CD4-positive, alpha-beta T cell treated with Interleukin-15 for 1 hour (primary cell): ENCODE results near the gene ADAMTS16.

Experiments used
- DNase-seq: peaks from one replicate; pipeline ENCODE4 v3.0.0-alpha.2; 2020

ADAMTS16 gene

DNA sequence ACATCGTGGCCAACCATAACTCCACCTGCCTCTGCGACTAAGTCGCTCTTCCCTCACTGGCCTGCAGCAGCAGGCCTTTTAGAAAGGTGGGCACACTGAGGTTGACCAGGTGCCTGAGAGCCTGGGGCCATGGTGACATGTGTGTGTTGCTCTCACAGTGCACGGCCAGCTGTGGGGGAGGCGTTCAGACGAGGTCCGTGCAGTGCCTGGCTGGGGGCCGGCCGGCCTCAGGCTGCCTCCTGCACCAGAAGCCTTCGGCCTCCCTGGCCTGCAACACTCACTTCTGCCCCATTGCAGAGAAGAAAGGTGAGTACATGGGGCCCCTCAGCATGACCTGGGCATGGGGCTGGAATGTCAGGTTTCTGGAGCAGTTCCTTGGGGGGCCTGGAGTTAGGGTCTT is 177.8 kb downstream of the ADAMTS16 start:
- no peak for DNase-seq

DNA sequence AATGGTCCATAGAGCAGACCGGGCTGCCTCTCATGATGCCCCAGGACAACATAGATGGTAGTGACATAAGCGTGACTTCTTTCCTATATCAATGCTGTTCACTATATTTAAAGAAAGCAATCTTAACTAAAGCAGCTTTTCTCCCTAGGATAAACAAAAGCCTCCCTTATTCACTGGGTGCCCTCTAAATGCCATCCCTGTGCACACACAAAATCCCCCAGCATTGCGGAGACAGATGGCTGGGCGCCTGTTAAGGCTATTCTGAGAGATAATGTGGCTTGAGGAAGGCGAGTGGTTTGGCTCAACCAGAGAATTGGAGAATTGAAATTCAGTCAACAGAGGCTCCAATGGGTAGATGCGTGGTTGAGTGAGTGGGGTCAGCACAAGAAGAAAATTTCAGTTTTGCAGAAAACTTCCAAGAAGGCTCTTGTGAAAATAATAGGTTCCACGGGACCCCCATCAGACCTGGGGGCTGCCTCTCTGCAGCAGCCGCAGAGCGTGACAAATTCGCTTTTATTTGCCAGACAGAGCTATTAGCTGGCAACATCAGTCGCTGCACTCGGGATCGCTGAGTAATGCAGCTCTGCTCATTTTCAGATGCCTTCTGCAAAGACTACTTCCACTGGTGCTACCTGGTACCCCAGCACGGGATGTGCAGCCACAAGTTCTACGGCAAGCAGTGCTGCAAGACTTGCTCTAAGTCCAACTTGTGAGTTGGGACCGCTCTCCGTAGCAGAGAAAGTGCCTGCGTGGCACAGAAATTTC is 178.5 kb downstream of the ADAMTS16 start:
- no peak for DNase-seq

DNA sequence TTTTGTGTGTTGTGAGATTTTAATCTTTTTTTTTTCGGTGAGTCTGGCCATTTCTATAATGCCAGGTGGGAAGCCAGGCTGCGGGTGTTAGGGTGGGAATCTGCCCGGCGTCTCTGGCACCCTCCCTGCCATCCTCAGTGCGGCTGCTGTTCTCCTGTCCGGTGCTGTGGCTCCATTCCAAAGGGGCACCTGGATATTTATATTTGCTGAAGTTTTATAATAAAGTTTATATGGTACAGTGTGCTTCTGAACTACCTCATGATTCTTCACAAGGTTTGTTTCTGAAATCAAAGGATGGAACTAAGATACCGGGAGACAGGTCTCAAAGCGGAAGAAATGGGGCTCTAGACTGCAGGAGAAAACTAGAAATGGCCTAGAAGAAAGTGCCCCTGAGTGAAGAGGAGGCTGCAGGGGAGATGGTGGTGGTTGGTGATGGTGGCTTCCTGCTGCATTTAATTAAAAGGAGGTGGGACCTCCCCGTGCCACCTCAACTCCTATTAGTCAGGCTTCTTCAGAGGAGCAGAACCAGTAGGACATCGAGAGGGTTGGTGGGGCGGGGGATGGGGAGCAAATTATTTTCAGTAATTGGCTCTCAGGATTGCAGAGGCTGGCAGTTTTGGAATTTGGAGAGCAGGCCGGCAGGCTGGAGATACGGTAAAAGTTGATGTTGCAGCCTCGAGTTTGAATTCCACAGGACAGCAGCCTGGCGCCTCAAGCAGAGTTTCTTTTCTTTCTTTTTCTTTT is 180.1 kb downstream of the ADAMTS16 start:
- DNase-seq: no peak

DNA sequence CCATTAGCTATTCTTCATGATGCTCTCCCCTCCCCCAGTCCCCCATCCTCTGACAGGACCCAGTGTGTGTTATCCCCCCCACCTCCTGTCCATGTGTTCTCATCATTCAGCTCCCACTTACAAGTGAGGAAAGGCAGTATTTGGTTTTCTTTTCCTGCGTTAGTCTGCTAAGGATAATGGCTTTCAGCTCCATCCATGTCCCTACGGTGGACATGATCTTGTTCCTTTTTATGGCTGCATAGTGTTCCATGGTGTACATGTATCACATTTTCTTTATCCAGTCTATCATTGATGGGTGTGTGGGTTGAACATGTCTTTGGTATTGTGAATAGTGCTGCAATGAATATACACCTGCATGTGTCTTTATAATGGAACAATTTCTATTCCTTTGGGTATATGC is 181.0 kb downstream of the ADAMTS16 start:
- DNase-seq: no peak

DNA sequence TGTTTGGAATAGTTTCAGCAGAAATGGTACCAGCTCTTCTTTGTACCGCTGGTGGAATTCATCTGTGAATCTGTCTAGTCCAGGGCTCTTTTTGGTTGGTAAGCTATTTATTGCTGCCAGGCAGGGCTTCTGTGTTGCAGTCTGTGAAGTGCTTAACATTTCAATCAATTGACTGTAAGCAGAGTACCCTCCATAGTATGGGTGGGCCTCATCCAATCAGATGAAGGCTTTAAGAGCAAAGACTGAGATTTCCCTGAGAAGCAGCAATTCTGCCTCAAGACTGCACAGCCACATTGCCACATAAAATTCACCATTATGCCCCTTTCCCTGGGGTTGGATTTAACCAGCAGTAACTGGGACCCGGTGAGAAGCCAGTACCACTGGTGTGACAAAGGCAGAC is 183.4 kb downstream of the ADAMTS16 start:
- no peak for DNase-seq

DNA sequence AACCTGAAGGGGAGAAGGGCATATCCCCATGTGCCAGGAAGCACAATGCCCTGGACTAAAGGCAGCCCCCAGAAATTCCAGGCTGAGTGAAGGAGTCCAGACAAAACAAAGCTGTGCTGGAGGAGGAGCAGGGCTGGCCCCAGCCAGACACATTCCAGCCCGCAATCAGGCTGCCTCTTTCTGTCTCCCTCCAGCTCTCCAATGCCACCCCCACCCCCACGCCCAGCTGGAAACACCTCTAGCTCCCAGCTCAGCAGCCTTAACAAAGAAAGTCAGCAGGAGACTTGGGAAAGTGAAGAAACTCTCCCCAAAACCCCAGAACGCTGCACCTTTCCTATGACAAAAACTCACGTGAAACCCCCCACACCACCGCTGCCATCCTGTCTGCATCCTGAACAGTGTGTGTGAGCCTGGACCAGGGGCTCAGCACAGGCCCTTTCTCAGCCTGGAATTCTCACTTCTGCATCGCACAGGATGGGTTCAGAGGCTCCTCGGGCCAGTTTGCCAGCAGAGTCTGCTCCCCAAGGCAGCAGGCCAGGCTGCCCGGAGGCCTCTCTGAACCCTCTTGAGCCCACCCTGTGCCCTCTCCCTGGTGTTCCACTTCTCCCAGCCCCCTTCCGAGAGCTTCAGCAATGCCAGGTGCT is 186.1 kb downstream of the ADAMTS16 start:
- DNase-seq: no peak

DNA sequence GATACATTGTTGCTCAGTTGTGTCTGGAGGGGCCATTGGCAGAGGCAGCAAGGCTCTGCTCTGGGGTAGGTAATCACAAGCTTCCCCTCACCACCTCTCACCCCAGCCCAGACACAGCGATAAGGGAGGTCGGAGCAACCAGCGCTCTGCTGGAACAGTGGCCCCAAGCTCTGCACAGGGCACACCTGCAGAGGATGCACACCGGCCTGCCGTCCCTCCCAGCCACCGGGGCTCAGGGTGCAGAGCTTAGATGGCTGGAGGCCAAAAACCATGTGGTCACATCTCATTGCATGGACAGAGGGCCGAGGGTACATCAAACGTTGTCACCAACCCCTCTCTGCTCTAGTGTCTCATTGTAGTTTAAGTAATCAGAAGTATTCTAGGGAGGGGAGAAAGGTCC is 187.0 kb downstream of the ADAMTS16 start:
- no peak for DNase-seq

DNA sequence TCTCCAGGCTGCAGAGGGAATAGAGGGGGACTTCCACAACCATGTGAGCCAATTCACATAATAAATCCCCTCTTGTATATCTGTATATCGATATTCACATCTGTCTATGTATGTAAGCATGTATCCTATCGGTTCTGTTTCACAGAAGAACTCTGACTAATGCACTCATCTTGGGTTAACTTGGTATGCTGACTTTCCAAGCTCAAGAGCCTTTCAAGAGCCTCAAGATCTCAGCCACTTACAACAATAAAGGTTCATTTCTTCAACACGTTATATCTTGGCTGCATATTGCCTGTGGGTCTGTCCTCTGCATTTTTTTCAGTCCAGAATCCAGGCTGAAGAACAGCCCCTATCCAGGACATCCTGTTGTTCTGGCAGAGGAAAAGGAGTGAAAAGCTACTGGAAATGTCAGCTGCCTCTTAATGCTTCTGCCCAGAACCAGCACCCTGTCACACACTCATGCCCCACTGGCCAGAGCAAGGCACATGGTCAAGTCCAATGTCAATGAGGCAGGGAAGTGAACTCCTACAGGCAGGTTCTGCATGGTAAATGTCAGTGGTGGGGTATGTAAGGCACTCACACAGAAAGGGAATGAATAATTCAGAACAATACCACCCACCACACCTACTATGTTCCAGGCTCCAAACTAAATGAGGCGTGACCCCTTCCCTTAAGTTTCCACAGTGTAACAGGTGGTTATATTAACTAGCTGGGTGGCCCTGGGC is 190.8 kb downstream of the ADAMTS16 start:
- no peak for DNase-seq

DNA sequence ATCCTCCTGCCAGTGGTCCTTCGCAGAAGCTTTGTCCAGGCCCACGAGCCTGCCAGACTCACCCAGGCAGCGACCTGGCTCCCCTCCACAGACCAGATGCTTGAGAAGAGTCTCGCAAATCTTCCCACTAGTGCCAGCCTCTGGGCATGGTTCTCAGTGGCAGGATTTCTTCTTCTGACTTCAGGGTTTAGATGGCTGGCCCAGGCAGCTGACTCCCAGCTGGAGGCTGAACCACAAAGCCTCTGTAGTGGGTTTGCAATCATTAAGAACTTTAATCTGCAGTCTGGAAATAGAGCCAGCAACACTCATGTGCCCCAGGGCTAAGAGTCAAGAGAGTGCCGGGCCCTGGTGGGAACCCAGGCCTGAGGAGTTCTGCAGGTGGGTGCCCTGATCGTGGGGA is 191.7 kb downstream of the ADAMTS16 start:
- DNase-seq: no peak

DNA sequence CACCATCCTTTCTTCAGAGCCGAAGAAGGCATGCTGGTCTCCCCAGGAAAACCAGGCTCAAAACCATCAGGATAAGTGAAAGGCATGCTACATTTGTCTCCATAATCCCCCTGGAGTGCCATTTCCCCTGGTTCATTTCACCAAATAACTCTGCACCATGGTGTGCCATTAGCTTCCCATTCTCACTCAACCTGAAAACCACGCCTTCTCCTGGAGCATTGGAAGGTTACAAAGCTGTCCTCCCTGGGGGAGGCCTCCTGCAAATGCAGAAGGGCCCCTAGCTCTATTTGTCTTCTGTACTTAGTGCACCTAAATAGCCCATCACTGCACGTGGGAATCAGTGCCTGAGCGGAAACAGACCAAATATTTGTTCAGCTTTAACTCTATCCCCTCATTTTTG is 192.2 kb downstream of the ADAMTS16 start:
- DNase-seq: no peak

DNA sequence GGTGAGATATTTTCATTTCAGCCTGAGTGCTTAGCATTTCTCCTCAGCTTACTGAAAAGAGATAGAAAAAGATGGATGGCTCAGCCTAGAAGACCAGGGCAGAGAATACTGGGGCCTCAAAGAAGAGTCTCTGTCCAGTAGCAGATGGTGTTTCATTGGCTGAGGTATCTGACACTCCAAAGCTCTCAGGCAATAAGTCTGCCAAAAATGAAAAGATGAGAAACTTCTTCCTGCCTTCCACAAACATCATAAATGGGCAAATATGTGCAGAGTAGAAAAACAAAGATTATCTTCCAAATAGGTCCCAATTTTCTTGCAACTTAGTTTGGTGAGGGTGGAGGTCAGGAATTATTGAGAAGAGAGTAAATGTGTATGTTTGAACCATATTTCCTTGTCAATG is 195.0 kb downstream of the ADAMTS16 start:
- no peak for DNase-seq

DNA sequence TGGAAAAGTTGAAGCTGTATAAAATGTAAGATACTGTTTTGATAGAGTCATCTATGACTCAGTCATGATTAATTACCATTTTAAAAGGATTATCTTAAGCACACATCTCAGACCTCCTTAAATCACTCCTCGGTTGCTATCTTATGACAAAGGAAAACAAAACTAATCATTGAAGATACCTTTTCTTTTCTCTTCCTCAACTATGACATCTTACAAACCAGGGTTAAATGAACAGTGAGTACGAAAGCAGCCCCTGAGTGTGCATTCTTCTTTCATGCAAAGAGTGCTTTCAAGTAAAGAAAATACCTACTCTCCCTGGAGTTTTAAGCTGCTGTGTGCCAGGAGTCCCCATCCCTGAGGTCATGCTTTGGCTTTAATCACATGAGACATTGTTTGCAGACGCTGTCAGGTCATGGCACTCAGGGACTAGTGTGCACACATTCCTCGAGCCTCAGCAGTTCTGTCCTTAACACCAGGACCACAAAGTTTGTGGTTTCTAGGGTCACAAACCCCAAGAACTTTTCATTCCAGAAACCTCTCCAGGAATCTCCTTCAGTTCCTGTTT is 195.7 kb downstream of the ADAMTS16 start:
- no peak for DNase-seq

DNA sequence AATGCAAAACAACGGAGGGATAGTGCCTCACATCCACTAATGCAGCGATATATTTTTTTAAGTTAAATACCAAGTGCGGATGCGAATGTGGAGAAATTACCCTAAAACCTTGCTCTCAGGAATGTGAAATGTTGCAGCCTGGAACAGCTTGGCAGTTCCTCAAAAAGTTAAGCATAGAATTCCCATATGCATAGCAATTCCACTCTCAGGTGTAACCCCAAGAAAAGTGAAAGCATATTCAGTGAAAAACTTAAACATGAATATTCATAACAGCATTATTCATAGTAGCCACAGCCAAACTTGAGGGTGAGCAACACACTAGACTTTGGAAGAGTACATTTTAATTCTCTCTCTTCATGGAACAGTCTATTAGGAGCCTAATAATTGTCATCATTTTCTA is 199.1 kb downstream of the ADAMTS16 start:
- DNase-seq: no peak

DNA sequence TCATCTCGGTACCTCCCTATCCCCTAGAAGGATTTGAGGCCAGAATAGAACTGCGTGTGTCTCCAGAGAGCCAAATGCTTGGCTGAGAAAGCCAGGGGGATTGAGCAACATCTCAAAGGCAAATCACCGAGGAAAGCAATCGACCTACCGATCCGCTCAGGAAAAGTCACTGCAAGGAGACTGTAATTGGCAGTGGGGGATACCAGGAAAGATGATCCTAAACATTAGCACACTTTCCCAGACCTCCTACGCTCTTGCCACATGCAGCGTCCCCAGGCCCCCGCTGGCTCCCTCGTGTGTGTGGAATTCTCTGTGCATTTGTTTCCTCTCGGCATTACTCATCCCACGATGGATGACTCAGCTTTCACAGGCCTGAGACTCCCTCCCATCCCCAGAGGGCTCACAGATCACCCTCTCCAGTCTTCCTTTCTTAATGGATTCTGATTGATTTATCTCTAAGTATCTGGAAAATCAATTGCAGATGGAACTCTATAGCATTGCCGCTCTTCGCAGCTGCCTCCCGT is 200.1 kb downstream of the ADAMTS16 start:
- DNase-seq: no peak

DNA sequence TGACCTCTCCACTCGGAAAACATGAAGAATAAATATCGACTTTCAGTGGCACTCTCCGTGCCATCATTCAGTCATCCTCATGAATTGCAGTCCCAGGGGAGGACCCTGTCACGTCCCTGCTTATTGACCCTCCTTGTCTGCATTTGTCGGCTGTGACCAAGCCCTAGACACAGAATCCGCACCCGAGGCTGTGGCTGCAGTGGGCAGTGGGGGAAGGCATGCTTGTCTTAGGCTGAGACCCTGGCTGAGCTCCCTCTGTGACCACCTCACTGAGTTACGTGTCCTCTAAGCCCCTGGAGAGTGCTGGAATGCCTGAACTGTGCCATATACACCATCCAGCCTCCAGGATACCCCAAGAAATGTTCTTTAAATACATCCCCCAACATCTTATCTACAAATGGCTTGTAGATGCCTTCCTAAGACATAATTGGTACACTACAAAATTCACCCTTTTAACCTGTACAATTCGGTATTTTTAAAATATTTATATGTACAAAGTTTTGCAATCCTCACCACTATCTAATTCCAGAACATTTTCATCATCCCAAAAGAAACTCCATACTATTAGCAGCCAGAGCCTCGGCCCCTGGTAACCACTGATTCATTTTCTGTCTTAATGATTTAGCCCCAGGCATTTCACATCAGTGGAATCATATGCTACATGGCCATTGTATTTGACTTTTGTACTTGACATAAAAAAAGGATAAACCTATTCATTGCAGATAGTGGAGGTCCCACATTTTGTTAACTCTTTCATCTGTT is 201.6 kb downstream of the ADAMTS16 start:
- DNase-seq: no peak

DNA sequence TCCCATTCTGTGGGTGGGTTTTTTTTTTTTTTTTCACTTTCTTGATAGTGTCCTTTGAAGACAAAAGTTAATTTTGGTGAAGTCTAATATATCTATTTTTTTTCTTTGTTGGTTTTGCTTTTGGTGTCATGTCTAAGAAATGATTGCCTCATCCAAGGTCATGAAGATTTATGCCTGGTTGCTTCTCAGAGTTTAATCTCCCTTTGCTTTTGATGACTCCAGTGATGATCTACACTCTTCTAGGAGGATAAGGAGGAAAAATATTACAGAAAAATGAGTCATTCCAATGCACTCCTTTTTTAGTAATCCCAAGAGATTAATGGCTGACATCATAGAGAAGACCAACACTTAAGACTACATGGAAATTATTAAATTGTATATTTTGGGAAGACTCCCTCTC is 202.7 kb downstream of the ADAMTS16 start:
- no peak for DNase-seq

DNA sequence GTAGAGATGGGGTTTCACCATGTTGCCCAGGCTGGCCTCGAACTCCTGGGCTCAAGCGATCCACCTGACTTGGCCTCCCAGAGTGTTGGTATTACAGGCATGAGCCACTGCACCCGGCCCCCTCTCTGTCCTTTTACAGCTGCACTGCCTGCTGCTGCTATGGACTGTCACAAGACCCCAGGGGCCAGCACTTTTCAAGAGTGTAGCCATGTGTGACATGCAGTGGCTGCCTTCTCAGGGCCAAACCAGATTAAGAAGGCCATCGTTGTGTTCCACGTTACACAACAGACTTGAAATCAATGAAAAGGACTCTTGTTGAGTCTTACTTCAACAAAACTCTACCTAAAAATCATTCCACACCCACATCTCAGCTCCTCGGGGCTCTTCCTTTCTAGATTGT is 203.4 kb downstream of the ADAMTS16 start:
- DNase-seq: no peak

DNA sequence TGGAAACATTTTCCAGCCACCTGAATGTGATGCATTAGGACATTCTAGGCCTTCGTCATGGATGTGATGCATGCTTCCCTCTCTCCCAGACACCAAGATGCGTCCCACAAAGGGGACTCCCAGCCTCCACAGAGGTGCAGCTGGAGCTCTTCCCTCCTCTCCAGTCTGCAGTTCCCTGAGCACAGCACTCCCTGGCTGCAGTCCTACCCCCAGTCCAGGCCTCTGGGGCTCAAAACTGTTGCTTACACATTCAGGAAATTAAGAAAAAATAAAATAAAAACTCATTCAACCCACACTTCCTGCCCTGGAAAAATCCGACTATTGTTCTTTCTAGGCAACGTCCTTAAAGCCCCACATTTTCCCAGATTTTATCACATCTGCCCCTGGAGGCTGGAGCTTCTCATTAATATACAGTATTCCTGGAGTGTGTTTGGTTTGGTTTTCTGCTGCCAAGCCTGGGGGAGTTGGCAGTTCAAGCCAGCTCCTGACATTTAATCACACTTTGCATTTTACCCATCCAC is 204.0 kb downstream of the ADAMTS16 start:
- DNase-seq: no peak

DNA sequence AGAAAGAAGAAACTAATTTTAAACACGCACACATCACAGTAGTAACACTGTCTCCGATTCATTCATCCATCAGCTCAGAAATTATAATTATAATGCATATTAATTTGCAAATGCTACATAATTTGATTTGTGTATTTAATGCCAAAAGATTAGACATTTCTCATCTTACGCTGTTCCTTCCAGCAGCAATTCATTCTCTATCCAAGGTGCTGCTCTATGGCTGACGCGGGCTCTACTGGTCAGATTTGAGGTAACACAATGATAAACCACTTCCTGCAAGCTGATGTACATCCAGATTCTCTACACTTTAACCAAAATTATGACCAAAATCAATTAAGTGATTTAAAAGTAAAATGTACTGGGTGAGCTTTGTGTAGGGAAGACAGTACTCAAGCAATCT is 204.5 kb downstream of the ADAMTS16 start:
- no peak for DNase-seq

DNA sequence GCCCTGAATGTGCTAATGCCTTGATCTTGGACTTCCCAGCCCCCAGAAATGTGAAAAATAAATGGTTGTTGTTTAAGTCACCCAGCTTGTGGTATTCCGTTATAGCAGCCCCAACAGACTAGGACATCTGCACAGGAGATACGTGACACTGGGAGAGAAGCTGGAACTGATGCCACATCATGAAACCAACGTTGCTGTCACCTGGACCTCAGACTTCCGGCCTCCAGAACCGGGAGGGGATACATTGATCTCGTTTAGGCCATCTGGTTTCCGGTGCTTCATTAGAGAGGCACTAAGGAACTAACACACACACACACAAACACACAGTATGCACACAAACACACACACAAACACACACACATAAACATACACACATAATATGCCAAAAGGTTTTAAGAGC is 207.3 kb downstream of the ADAMTS16 start:
- DNase-seq: no peak

DNA sequence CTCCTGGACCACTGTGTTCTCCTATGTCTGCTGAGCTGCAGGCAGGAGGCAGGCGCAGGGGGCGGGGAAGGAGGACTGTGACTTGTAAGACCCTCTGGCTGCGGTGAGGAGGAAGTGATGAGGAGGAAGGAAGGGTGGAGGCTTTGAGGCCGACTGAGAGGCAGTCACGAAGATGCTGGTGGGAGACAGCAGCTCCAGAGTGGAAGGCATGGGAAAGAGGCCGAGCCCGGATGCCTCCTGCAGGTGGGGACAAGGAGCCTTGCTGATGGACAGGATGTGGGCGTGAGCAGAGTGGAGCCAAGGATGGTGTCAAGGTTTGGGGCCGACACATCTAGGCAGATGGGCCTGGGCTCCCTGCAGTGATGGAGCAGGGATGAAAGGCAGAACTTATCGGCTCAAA is 208.0 kb downstream of the ADAMTS16 start:
- DNase-seq: no peak

DNA sequence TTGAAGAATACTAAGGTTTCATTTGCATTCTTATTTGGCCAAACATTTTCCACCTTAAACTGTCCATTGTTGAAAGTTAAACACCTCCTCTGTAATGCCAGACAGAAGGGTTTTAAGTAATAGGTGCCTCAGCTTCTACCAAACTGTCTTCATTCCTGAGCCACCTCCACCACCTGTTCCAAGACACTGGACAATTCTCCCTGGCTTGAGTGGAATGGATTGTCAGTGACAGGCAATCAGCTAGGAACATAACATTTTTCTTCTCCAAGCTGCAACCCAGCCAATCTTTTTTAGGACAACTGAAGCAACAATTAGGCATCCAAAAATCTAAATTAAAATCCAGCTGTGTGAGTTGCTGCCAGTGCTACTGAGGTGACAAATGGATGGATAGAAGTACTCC is 208.4 kb downstream of the ADAMTS16 start:
- DNase-seq: no peak
